ENCODE measurements around the gene HIVEP1.
"Not testable (repeated sequence)": the region's sequence is repeated elsewhere in the genome, so short reads cannot be mapped to it uniquely, and the experiment has no call there.

The HIVEP1 gene

DNA sequence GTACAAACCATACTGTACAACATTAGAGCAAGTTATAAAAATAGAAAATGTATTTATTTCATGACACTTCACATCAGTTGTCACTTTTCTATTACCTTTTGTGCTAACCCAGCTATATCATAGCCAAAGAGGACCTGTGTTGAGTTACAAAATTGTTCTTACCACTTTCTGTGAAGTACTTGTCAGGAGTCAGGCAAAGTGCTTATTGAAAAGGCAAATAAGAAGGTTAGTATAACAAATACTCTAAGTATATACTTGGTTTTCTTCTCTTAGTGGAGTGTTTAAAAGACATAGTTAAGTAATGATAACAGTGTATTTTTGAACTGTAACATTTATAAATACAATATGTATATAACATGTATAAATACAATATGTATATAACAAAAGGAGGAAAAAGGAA is 88.9 kb downstream of the HIVEP1 start:
- DNase-seq, result no peak
- no peak for ATAC-seq (replicated peaks)
- H3K4me1 Mint-ChIP-seq (ENCODE audit: low read depth in 2 of 2), result peaks cover 0 to 9% of the 10 kb centered on the region in 2 donors

DNA sequence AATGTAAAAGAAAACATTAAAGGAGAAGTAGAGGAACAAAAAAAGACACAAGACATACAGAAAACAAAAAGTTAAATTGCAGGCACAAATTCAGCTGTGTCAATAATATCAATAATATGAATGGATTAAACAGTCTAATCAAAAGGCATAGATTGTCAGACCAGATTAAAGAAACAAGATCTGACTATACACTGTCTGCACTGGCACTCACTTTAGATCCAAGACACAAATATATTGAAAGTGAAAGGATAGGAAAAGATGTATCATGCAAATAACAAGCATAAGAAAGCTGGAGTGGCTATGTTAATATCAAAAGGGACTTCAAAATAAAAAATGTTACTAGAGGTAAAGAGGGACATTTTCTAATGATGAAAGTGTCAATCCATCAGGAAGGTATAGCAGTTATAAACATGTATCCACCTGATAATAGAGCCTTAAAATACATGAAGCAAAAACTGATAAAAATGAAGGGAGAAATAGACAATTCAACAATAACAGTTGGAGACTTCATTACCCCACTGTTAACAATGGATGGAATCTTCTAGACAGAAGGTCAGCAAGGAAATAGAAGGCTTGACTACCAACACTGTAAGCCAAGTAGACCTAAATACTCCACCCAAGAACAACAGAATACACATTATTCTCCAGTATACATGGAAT is 89.7 kb downstream of the HIVEP1 start:
- H3K9me3 Mint-ChIP-seq, result no peaks in the 10 kb centered on the region
- H3K27ac Mint-ChIP-seq, result peak overlapping the region in 1 of 2 donors; percentile 22
- H3K36me3 Mint-ChIP-seq (ENCODE audit: insufficient read depth), result no peaks in the 10 kb centered on the region
- no peak for ATAC-seq (replicated peaks)
- no peak overlapping the region for H3K4me3 Mint-ChIP-seq
- DNase-seq, result no peak
- H3K4me1 Mint-ChIP-seq (ENCODE audit: low read depth in 2 of 2), result peaks cover 0 to 9% of the 10 kb centered on the region in 2 donors
- no peaks in the 10 kb centered on the region for H3K27me3 Mint-ChIP-seq

More for the DNA sequence above, 88.9 kb downstream of the HIVEP1 start:
- H3K9me3 Mint-ChIP-seq, result no peaks in the 10 kb centered on the region
- H3K27ac Mint-ChIP-seq, result no peak overlapping the region
- H3K36me3 Mint-ChIP-seq (ENCODE audit: insufficient read depth), result no peaks in the 10 kb centered on the region
- H3K4me3 Mint-ChIP-seq, result no peak overlapping the region
- no peaks in the 10 kb centered on the region for H3K27me3 Mint-ChIP-seq

GRCh38 chr6:12102350-12102749 is 90.2 kb downstream of the HIVEP1 start:
- Mint-ChIP-seq H3K27ac (peak overlapping the region in 1 of 2 donors; percentile 22), H3K27me3 (no peaks in the 10 kb centered on the region), H3K36me3 (ENCODE audit: insufficient read depth) (no peaks in the 10 kb centered on the region), H3K4me3 (no peak overlapping the region), H3K4me1 (ENCODE audit: low read depth in 2 of 2) (peaks cover 0 to 9% of the 10 kb centered on the region in 2 donors), H3K9me3 (no peaks in the 10 kb centered on the region)
- DNase-seq (no peak), ATAC-seq (replicated peaks) (no peak)

- ATAC-seq (replicated peaks) (no peak), DNase-seq (no peak)
- Mint-ChIP-seq H3K27me3 (no peaks in the 10 kb centered on the region), H3K4me1 (ENCODE audit: low read depth in 2 of 2) (peaks cover 0 to 9% of the 10 kb centered on the region in 2 donors), H3K27ac (no peak overlapping the region), H3K36me3 (ENCODE audit: insufficient read depth) (no peaks in the 10 kb centered on the region), H3K9me3 (no peaks in the 10 kb centered on the region), H3K4me3 (no peak overlapping the region)
Observed at GRCh38 chr6:12103158-12103557, 91.0 kb downstream of the HIVEP1 start.

GRCh38 chr6:12105271-12105670 is 93.2 kb downstream of the HIVEP1 start:
- peaks cover 3% of the 10 kb centered on the region for H3K36me3 Mint-ChIP-seq (ENCODE audit: insufficient read depth)
- no peak overlapping the region for H3K27ac Mint-ChIP-seq
- no peaks in the 10 kb centered on the region for H3K27me3 Mint-ChIP-seq
- no peaks in the 10 kb centered on the region for H3K9me3 Mint-ChIP-seq
- H3K4me3 Mint-ChIP-seq, result no peak overlapping the region
- ATAC-seq (replicated peaks) (no peak), DNase-seq (no peak)
- H3K4me1 Mint-ChIP-seq (ENCODE audit: low read depth in 2 of 2), result peaks cover 5% of the 10 kb centered on the region in 2 donors

DNA sequence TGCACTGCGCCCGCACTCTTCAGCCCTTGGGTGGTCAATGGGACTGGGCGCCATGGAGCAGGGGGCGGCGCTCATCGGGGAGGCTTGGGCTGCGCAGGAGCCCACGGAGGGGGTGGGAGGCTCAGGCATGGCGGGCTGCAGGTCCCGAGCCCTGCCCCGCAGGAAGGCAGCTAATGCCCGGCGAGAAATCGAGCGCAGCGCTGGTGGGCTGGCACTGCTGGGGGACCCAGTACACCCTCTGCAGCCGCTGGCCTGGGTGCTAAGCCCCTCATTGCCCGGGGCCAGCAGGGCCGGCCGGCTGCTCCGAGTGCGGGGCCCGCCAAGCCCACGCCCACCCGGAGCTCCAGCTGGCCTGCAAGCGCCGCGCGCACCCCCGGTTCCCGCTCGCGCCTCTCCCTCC is 96.3 kb downstream of the HIVEP1 start:
- H3K27me3 Mint-ChIP-seq; DNase-seq; ATAC-seq (replicated peaks); H3K4me3 Mint-ChIP-seq; H3K9me3 Mint-ChIP-seq; H3K27ac Mint-ChIP-seq; H3K36me3 Mint-ChIP-seq (ENCODE audit: insufficient read depth): not testable (repeated sequence)
- peaks cover 11 to 16% of the 10 kb centered on the region in 2 donors for H3K4me1 Mint-ChIP-seq (ENCODE audit: low read depth in 2 of 2)

GRCh38 chr6:12110523-12111362 is 98.6 kb downstream of the HIVEP1 start:
- Mint-ChIP-seq H3K27ac (no peak overlapping the region), H3K4me1 (ENCODE audit: low read depth in 2 of 2) (peaks cover 23 to 24% of the 10 kb centered on the region in 2 donors), H3K4me3 (no peak overlapping the region), H3K9me3 (no peaks in the 10 kb centered on the region), H3K36me3 (ENCODE audit: insufficient read depth) (peaks cover 3% of the 10 kb centered on the region), H3K27me3 (no peaks in the 10 kb centered on the region)
- no peak for ATAC-seq (replicated peaks)
- DNase-seq, result no peak

DNA sequence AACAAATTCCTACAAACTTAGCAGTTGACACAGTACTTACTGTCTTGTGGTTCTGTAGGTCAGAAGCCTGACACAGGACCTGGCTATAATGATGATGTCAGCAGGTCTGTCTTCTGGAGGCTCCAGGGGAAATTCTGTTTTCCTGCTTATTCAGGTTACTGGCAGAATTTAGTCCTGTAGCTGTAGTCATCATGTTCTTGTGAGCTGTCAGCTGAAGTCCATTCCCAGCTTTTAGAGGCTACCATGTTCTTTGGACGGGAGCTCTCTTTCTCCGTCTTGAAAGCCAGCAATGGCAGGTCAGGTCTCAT is 99.2 kb downstream of the HIVEP1 start:
- H3K27ac Mint-ChIP-seq, result no peak overlapping the region

DNA sequence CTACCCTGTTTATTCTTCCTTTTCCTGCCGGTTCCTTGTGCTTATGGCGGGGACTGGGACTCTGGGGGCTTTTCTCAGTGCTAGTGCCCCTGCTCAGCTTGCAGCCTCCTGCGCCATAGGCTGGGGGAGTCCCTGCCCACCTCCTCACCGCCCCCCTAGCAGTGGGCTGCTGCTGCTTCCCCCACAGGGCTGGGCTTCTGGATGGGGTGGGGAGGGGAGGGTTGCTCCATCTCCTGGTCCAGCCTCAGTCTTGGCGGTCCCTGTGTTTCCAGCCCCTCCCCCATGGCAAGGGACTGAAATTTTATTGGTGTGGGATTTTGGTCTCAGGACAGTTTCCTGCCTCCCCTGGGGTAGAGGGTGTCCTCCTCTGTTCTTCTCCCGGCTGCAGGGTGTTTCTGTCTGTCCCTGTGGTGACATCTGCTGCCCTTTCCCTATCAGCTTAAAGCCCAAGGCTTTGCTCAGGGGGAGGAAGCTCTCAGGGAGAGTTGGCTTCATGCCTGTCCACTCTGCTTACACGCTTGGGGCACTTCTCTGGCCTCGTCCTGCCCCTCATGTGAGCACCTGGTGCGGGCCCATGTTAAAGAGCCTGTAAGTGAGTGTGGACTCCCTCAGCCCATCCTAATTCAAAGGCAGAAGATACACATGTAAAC is 100.6 kb downstream of the HIVEP1 start:
- H3K4me1 Mint-ChIP-seq (ENCODE audit: low read depth in 2 of 2), result peaks cover 23 to 26% of the 10 kb centered on the region in 2 donors
- no peaks in the 10 kb centered on the region for H3K9me3 Mint-ChIP-seq
- H3K27me3 Mint-ChIP-seq, result no peaks in the 10 kb centered on the region
- peaks cover 3% of the 10 kb centered on the region for H3K36me3 Mint-ChIP-seq (ENCODE audit: insufficient read depth)
- no peak overlapping the region for H3K4me3 Mint-ChIP-seq
- no peak for DNase-seq
- no peak for ATAC-seq (replicated peaks)
- H3K27ac Mint-ChIP-seq, result peak overlapping the region in 1 of 2 donors; percentile 20

More for the DNA sequence above, 99.2 kb downstream of the HIVEP1 start:
- DNase-seq (no peak), ATAC-seq (replicated peaks) (no peak)
- Mint-ChIP-seq H3K27me3 (no peaks in the 10 kb centered on the region), H3K9me3 (no peaks in the 10 kb centered on the region), H3K36me3 (ENCODE audit: insufficient read depth) (peaks cover 3% of the 10 kb centered on the region), H3K4me1 (ENCODE audit: low read depth in 2 of 2) (peaks cover 23 to 26% of the 10 kb centered on the region in 2 donors), H3K4me3 (no peak overlapping the region)

DNA sequence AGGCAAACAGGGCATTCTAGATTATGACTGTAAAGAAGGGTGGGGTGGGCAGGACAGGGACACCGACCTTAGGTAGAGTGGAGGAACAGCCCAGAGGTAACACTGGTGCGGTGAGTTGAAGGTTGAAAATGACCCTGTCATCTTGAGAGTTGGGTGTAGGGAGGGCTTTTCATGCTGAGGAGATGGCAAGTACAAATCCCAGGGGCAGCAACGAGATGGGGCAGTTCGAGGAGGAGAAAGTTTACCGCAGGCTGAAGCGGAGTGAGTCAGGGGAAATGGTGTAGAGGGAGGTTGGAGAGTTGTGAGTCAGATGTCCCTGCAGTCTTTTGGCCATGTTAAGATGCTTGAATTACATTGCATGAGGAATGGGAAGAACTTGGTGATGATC is 101.1 kb downstream of the HIVEP1 start:
- peaks cover 23 to 26% of the 10 kb centered on the region in 2 donors for H3K4me1 Mint-ChIP-seq (ENCODE audit: low read depth in 2 of 2)
- peak overlapping the region in 1 of 2 donors; percentile 20 for H3K27ac Mint-ChIP-seq
- peaks cover 3% of the 10 kb centered on the region for H3K36me3 Mint-ChIP-seq (ENCODE audit: insufficient read depth)
- H3K27me3 Mint-ChIP-seq, result no peaks in the 10 kb centered on the region
- no peak overlapping the region for H3K4me3 Mint-ChIP-seq
- H3K9me3 Mint-ChIP-seq, result no peaks in the 10 kb centered on the region
- no peak for ATAC-seq (replicated peaks)
- no peak for DNase-seq

DNA sequence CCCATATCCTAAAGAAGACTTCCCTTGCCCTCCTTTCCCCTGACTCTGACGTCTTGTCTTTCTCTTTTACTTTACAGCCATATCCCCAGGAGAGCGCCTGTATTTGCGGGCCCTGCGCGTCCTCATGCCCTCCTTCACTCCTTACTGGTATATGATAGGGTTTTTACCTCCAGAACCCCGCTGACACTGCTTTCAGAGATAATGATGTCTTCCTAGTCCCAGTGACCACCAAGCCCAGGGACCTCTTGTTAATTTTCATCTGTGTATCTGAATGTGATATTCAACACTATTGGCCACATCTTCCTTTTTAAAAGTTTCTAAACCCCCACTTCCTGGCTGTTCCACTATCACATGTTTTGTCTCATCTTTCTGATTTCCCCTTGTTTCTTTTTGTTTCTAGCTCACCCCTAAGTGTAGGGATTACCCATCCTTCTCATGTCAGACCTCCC is 102.0 kb downstream of the HIVEP1 start:
- H3K27ac Mint-ChIP-seq, result peak overlapping the region in 1 of 2 donors; percentile 20
- H3K27me3 Mint-ChIP-seq, result no peaks in the 10 kb centered on the region
- DNase-seq, result no peak
- peaks cover 30 to 33% of the 10 kb centered on the region in 2 donors for H3K4me1 Mint-ChIP-seq (ENCODE audit: low read depth in 2 of 2)
- H3K9me3 Mint-ChIP-seq, result no peaks in the 10 kb centered on the region
- H3K36me3 Mint-ChIP-seq (ENCODE audit: insufficient read depth), result peaks cover 3% of the 10 kb centered on the region
- ATAC-seq (replicated peaks), result no peak
- H3K4me3 Mint-ChIP-seq, result no peak overlapping the region

DNA sequence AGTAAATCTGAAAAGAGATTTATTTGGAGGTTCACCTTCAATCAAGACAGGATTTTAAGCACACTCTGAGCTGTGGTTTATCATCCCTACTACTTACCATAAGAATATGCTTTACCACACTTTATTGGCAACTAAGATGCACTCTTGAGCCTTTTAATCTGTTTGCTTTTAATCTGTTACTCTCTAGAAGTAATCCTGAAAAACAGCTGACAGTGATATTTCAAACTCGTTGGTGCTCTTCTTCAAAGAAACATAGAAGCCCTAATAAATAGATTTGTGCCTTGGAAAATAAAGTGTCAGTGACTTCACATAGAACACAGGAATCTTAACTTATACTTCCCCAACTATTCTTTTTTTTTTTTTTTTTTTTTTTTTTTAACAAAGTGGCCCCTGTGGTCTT is 102.9 kb downstream of the HIVEP1 start:
- DNase-seq (no peak), ATAC-seq (replicated peaks) (no peak)
- Mint-ChIP-seq H3K4me3 (peak overlapping the region in 1 of 2 donors; percentile 8), H3K27me3 (no peaks in the 10 kb centered on the region), H3K27ac (no peak overlapping the region), H3K36me3 (ENCODE audit: insufficient read depth) (no peaks in the 10 kb centered on the region), H3K4me1 (ENCODE audit: low read depth in 2 of 2) (peaks cover 28 to 35% of the 10 kb centered on the region in 2 donors), H3K9me3 (no peaks in the 10 kb centered on the region)

DNA sequence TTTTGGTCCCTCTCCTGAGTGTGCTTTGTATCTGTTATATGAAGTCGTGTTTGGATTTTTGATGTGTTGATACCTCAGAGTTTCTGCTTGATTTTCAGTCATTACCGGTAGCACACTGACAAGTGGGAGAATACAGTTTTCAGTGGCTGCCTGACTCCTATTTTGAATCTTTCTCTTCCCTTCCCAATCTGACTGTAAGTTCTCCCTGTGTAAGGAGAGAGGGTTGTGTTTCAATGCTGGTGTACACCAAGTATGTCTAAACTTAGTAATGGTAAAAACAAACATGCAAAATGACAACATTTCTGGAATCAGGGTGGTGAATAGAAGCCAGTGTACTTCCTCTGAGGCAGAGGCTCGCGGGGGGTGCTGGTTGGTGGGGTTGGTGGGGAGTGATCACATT is 103.4 kb downstream of the HIVEP1 start:
- Mint-ChIP-seq H3K9me3 (no peaks in the 10 kb centered on the region), H3K4me1 (ENCODE audit: low read depth in 2 of 2) (peaks cover 26 to 39% of the 10 kb centered on the region in 2 donors), H3K27ac (peak overlapping the region in 1 of 2 donors; percentile 47), H3K36me3 (ENCODE audit: insufficient read depth) (no peaks in the 10 kb centered on the region), H3K4me3 (peak overlapping the region in 1 of 2 donors; percentile 8), H3K27me3 (no peaks in the 10 kb centered on the region)
- no peak for ATAC-seq (replicated peaks)
- no peak for DNase-seq
